Mucosa of descending colon (tissue), 3 donors: ENCODE results near the gene NKX2-8. TPM values are rescaled to one million over a fixed set of nuclear protein-coding genes. Genes with fewer than 3 reads are reported as not detected.

Experiments used
- ATAC-seq: fragments of 200-7000 bp; cut with Tn5 transposase; one replicate; pipeline ENCODE4 v1.9.1; 2020; ENCODE audit warnings: mild to moderate bottlenecking, moderate library complexity
- DNase-seq, 3 donors: peaks; one replicate each; pipeline ENCODE4 v3.0.0-alpha.2; 2020
- H3K36me3 ChIP-seq: fragments of 200-600 bp; one replicate; pipeline ENCODE4 v1.8.0; 2021; ENCODE audit warnings: low read depth, mild to moderate bottlenecking
- H3K4me1 ChIP-seq: fragments of 200-600 bp; one replicate; pipeline ENCODE4 v1.8.0; 2021; ENCODE audit warnings: low read depth, mild to moderate bottlenecking
- H3K4me3 ChIP-seq: fragments of 200-600 bp; one replicate; pipeline ENCODE4 v1.8.0; 2021; ENCODE audit warnings: mild to moderate bottlenecking
- H3K9me3 ChIP-seq: fragments of 200-600 bp; one replicate; pipeline ENCODE4 v1.8.0; 2021; ENCODE audit warnings: mild to moderate bottlenecking
- CTCF ChIP-seq: fragments of 200-600 bp; IDR thresholded peaks from one replicate; pipeline ENCODE4 v1.8.0; 2022; ENCODE audit warnings: antibody characterized with exemption, mild to moderate bottlenecking
- intact Hi-C, 2 donors: fragments of 100-400 bp; cut with DNase I in 1 of 2; cut with micrococcal nuclease in 1 of 2; formaldehyde crosslinking; loops; one replicate each; pipeline versions ENCODE4 v1.11.0 to v1.11.1; 2022; cut with DNase I, micrococcal nuclease
- total RNA-seq, 3 donors: library from RNA; stranded (reverse); fragmentation: NEBNext Ultra II Directional in 2 of 3; extraction: Animal tissue kit (Norgen Biotek cat#: 25700) in 2 of 3; gene quantifications; one replicate each; pipeline versions ENCODE4 v1.2.1 to v1.2.4, GENCODE V29; 2021 to 2023
- donor health status: DM: no; HTN: no; CAD: no; lungs with moderate emphysema.
- donor health status: DM: no; HTN: no; CAD: no.
- donor health status: DM: no; HTN: yes; CAD: no.

The NKX2-8 gene
- total RNA-seq, 3 donors from 2014 or later, result not detected

GRCh38 chr14:36585100-36585499 is 2.7 kb upstream of the NKX2-8 start:
- no peak for TF ChIP-seq CTCF
- no peak for ATAC-seq

GRCh38 chr14:36583893-36584811 is 1.7 kb upstream of the NKX2-8 start:
- intact Hi-C loops, result no loop called here
- H3K9me3 ChIP-seq, result no peaks in the 10 kb centered on the region
- H3K4me3 ChIP-seq, result no peak overlapping the region
- H3K4me1 ChIP-seq, result peaks cover 16% of the 10 kb centered on the region
- DNase-seq, result no peak
- ATAC-seq, result no peak
- TF ChIP-seq CTCF, result no peak
- H3K36me3 ChIP-seq, result no peaks in the 10 kb centered on the region

More at GRCh38 chr14:36585100-36585499, 2.7 kb upstream of the NKX2-8 start:
- Histone ChIP-seq H3K36me3 (no peaks in the 10 kb centered on the region), H3K4me3 (no peak overlapping the region), H3K4me1 (peaks cover 16% of the 10 kb centered on the region), H3K9me3 (no peaks in the 10 kb centered on the region)
- DNase-seq, result no peak
- intact Hi-C loops, result no loop called here

DNA sequence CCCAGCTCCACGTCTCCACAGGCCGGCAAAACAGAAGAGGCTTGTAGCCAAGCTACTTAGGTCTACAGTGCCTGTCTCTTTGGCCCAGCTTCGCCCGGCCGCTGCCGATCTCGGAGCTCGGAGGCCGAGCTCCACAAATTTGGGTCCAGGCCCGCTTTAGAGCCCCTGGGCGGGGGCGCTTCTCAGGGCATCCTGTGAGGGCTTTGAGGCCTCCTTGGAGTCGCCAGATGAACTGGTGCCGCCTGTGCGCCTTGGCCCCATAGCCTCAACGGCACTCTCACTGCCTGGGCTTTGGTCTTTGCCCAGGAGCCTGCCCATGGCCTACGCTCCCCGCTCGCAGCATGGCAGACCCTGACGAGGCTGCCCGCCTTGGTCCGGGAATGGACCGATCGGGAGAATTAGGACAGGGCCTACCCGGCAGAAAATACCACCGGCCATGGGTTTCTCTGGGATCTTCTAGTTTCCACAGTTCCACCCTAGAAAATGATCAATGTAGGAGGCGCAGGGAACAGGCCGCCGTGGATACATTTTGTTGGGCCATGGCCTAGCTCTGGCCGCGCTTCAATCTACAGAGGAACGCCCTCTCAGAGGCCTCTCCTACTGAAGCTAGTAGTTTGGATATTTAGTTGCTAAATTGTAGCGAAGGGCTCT is 953 bp upstream of the NKX2-8 start:
- Histone ChIP-seq H3K4me1 (peaks cover 16% of the 10 kb centered on the region), H3K36me3 (no peaks in the 10 kb centered on the region), H3K9me3 (no peaks in the 10 kb centered on the region), H3K4me3 (no peak overlapping the region)
- ATAC-seq, result no peak
- TF ChIP-seq CTCF, result no peak
- intact Hi-C loops, result no loop called here
- no peak for DNase-seq

- Histone ChIP-seq H3K9me3 (no peaks in the 10 kb centered on the region), H3K4me1 (peaks cover 16% of the 10 kb centered on the region), H3K36me3 (no peaks in the 10 kb centered on the region), H3K4me3 (no peak overlapping the region)
- no peak for DNase-seq
- no peak for ATAC-seq
- no peak for TF ChIP-seq CTCF
- intact Hi-C loops, result no loop called here
Observed at GRCh38 chr14:36582874-36583241, 444 bp upstream of the NKX2-8 start.

GRCh38 chr14:36580856-36581831 is 1.3 kb downstream of the NKX2-8 start:
- DNase-seq, result peak in 1 of 3 donors; percentile 26
- TF ChIP-seq CTCF, result no peak
- intact Hi-C loops, result no loop called here
- H3K9me3 ChIP-seq, result no peaks in the 10 kb centered on the region
- ATAC-seq, result peak; percentile 68
- no peaks in the 10 kb centered on the region for H3K36me3 ChIP-seq
- no peak overlapping the region for H3K4me3 ChIP-seq
- peaks cover 16% of the 10 kb centered on the region for H3K4me1 ChIP-seq
